Pancreas (tissue), 10 donors: ENCODE data around the gene SVOPL. TPM values are rescaled to one million over a fixed set of nuclear protein-coding genes. Genes with fewer than 3 reads are reported as not detected.

Experiments used
- ATAC-seq, 4 donors: fragments of 200-7000 bp; cut with Tn5 transposase; one replicate each; pipeline versions ENCODE4 v1.8.0 to v1.9.1; 2020; ENCODE audit warnings: mild to moderate bottlenecking in 4 of 4, moderate library complexity in 4 of 4
- DNase-seq, 6 donors: peaks; one replicate each; pipeline ENCODE4 v3.0.0-alpha.2; 2020
- FAIRE-seq: peaks from 2 replicates; lab custom pipeline; 2012; peaks lifted over from hg19 to GRCh38; lab: Jason Lieb, UNC
- H3K27ac ChIP-seq, 4 donors: fragments of 200-600 bp; sonication (generic); 1 replicate in 3 of 4; 2 replicates in 1 of 4; pipeline versions ENCODE4 v1.5.0 to v1.8.0; 2020
- H3K27me3 ChIP-seq, 4 donors: fragments of 200-600 bp; one replicate each; pipeline ENCODE4 v1.8.0; 2021
- H3K36me3 ChIP-seq, 3 donors: fragments of 200-600 bp; sonication (generic) in 1 of 3; one replicate each; pipeline versions ENCODE4 v1.5.0 to v1.8.0; 2020 to 2021
- H3K4me1 ChIP-seq, 3 donors: fragments of 200-600 bp; one replicate each; pipeline ENCODE4 v1.8.0; 2021
- H3K4me3 ChIP-seq, 4 donors: fragments of 200-600 bp; sonication (generic) in 2 of 4; one replicate each; pipeline versions ENCODE4 v1.5.0 to v1.8.0; 2020 to 2021
- H3K9me3 ChIP-seq, 4 donors: fragments of 200-600 bp; one replicate each; pipeline ENCODE4 v1.8.0; 2021
- CTCF ChIP-seq, 4 donors: fragments of 200-600 bp; sonication (generic) in 3 of 4; IDR thresholded peaks; one replicate each; pipeline versions ENCODE4 v1.5.0 to v1.8.0; 2021; ENCODE audit warnings: antibody characterized with exemption in 4 of 4
- WGBS, 2 donors: extraction: QIAGEN DNeasy Blood & Tissue Kit; methylation state at CpG; one replicate each; pipeline ENCODE4 v1.1.7; 2013; 5-methylcytosine and 5-hydroxymethylcytosine counted together
- intact Hi-C, 3 donors: fragments of 100-400 bp; cut with DNase I; formaldehyde crosslinking; loops; one replicate each; pipeline versions ENCODE4 v1.11.1 to v1.14.2; 2022
- polyA plus RNA-seq, 2 donors: library from polyadenylated mRNA; stranded (reverse); fragments of 200-250 nt; gene quantifications; one replicate each; pipeline ENCODE4 v1.2.3, GENCODE V29; 2013
- total RNA-seq, 6 donors: library from RNA; stranded (reverse); fragmentation: NEBNext Ultra II Directional in 4 of 6; extraction: Animal tissue kit (Norgen Biotek cat#: 25700) in 4 of 6; gene quantifications; one replicate each; pipeline versions ENCODE4 v1.2.1 to v1.2.4, GENCODE V29; 2021 to 2023
- donor health status: healthy with polysubstance abuse.
- donor health status: DM: no; HTN: no; CAD: no; lungs with moderate emphysema.
- donor health status: DM: no; HTN: no; CAD: no.
- donor health status: control.
- donor health status: control.
- donor health status: Bipolar disorder and iron deficiency.
- donor health status: DM: yes; HTN: yes; CAD: no.
- donor health status: DM: no; HTN: no; CAD: no.
- donor health status: DM: no; HTN: no; CAD: no.
- donor health status: DM: yes; HTN: yes; CAD: no.

Gene SVOPL
- total and polyA plus RNA-seq, 8 donors, result 0.09 to 0.91 (median 0.18) TPM; not detected in 1

- Histone ChIP-seq H3K27ac (no peak overlapping the region), H3K9me3 (no peaks in the 10 kb centered on the region), H3K4me1 (no peaks in the 10 kb centered on the region), H3K4me3 (no peak overlapping the region), H3K27me3 (no peaks in the 10 kb centered on the region), H3K36me3 (peaks cover 0 to 47% (median 17%) of the 10 kb centered on the region in 3 donors)
- intact Hi-C loops, result no loop called here
- FAIRE-seq, result no peak
- TF ChIP-seq CTCF (IDR thresholded peaks at IDR 0.05), result no peak
- 97 to 99% methylated on average over 3 of the region's 3 CpGs for WGBS, 2 donors
- ATAC-seq, result no peak
- no peak for DNase-seq
These were observed 150.8 kb downstream of the SVOPL start for GRCh38 chr7:138550337-138550736.

- WGBS, 2 donors, result 96 to 100% methylated on average over 1 of the region's 1 CpG
- DNase-seq (no peak), FAIRE-seq (no peak), ATAC-seq (no peak)
- Histone ChIP-seq H3K27me3 (no peaks in the 10 kb centered on the region), H3K4me1 (no peaks in the 10 kb centered on the region), H3K27ac (no peak overlapping the region), H3K9me3 (no peaks in the 10 kb centered on the region), H3K4me3 (no peak overlapping the region), H3K36me3 (peaks cover 0 to 34% (median 7%) of the 10 kb centered on the region in 3 donors)
- intact Hi-C loops, result no loop called here
- TF ChIP-seq CTCF (IDR thresholded peaks at IDR 0.05), result no peak
These were observed 152.1 kb downstream of the SVOPL start for GRCh38 chr7:138549082-138549481.

- no peak for DNase-seq
- intact Hi-C loops, result no loop called here
- Histone ChIP-seq H3K27me3 (no peaks in the 10 kb centered on the region), H3K36me3 (peaks cover 0 to 22% (median 0%) of the 10 kb centered on the region in 3 donors), H3K4me1 (no peaks in the 10 kb centered on the region), H3K27ac (no peak overlapping the region), H3K9me3 (no peaks in the 10 kb centered on the region), H3K4me3 (no peak overlapping the region)
- no peak for ATAC-seq
- TF ChIP-seq CTCF (IDR thresholded peaks at IDR 0.05), result no peak
- FAIRE-seq, result no peak
- WGBS, 2 donors, result 96 to 98% methylated on average over 2 of the region's 2 CpGs
These were observed 154.3 kb downstream of the SVOPL start for GRCh38 chr7:138546829-138547228.

- Histone ChIP-seq H3K4me1 (no peaks in the 10 kb centered on the region), H3K27ac (no peak overlapping the region), H3K9me3 (no peaks in the 10 kb centered on the region), H3K36me3 (peaks cover 0 to 20% (median 0%) of the 10 kb centered on the region in 3 donors), H3K27me3 (no peaks in the 10 kb centered on the region), H3K4me3 (no peak overlapping the region)
- intact Hi-C loops, result no loop called here
- WGBS, 2 donors, result 76 to 81% methylated on average over 5 of the region's 5 CpGs
- TF ChIP-seq CTCF (IDR thresholded peaks at IDR 0.05), result no peak
- DNase-seq (no peak), FAIRE-seq (no peak), ATAC-seq (no peak)
These were observed 155.0 kb downstream of the SVOPL start for GRCh38 chr7:138546064-138546619.

GRCh38 chr7:138545123-138545522 lies 156.0 kb downstream of the SVOPL start:
- Histone ChIP-seq H3K4me3 (no peak overlapping the region), H3K27me3 (no peaks in the 10 kb centered on the region), H3K36me3 (peaks cover 0 to 20% (median 0%) of the 10 kb centered on the region in 3 donors), H3K27ac (no peak overlapping the region), H3K9me3 (no peaks in the 10 kb centered on the region), H3K4me1 (no peaks in the 10 kb centered on the region)
- 71 to 76% methylated on average over 6 of the region's 6 CpGs for WGBS, 2 donors
- FAIRE-seq (no peak), DNase-seq (no peak), ATAC-seq (no peak)
- no peak for TF ChIP-seq CTCF (IDR thresholded peaks at IDR 0.05)
- intact Hi-C loops, result no loop called here
